HepG2 (cell line): ENCODE data around the gene ZNF227. TPM values are rescaled to one million over a fixed set of nuclear protein-coding genes. Genes with fewer than 3 reads are reported as not detected.

Source experiments
- CHD2 ChIP-seq: IDR thresholded peaks from 2 replicates; pipeline ENCODE4 v1.6.1; 2011; ENCODE audit warnings: low read depth, low read length, improper control_type of control experiment
- DBP ChIP-seq: sonication (generic); formaldehyde crosslinking; IDR thresholded peaks from 2 replicates; pipeline ENCODE4 v1.4.0; 2020; ENCODE audit warnings: missing genetic modification reagents; ENCODE audit errors: not compliant biosample characterization
- FOXO1 ChIP-seq: sonication (generic); formaldehyde crosslinking; IDR thresholded peaks from 2 replicates; pipeline ENCODE4 v1.4.0; 2020; ENCODE audit warnings: missing genetic modification reagents
- NFE2L2 ChIP-seq: fragments of 150-350 bp; IDR thresholded peaks from 2 replicates; pipeline ENCODE4 v1.6.1; 2014; ENCODE audit warnings: low read length
- TBX2 ChIP-seq: sonication (generic); formaldehyde crosslinking; IDR thresholded peaks from 2 replicates; pipeline ENCODE4 v1.5.0; 2020; ENCODE audit warnings: missing genetic modification reagents, mild to moderate bottlenecking, borderline replicate concordance
- ZNF224 ChIP-seq: sonication (generic); formaldehyde crosslinking; IDR thresholded peaks from 2 replicates; pipeline ENCODE4 v1.5.0; 2020; ENCODE audit warnings: mild to moderate bottlenecking, missing genetic modification reagents
- ZNF407 ChIP-seq: sonication (generic); formaldehyde crosslinking; IDR thresholded peaks from one replicate; pipeline ENCODE4 v1.5.1; 2020; ENCODE audit warnings: mild to moderate bottlenecking, missing genetic modification reagents; ENCODE audit errors: not compliant biosample characterization
- polyA plus RNA-seq, 8 experiments: library from polyadenylated mRNA; depleted of rRNA in 3 of 8; stranded (reverse) in 7 of 8; unstranded in 1 of 8; fragments of >200 nt; fragmentation: Illumina TruSeq in 4 of 8; extraction: Trizol in 4 of 8; gene quantifications; 2 replicates each; pipeline versions ENCODE4 v1.2.1 to v1.2.3, GENCODE V29; 2011 to 2016; ENCODE audit warnings: low read depth in 4 of 8, missing spikeins in 1 of 8, mixed read lengths in 1 of 8; ENCODE audit not compliant: insufficient read depth in 1 of 8
- total RNA-seq, 5 experiments: library from RNA; depleted of rRNA; stranded (reverse); fragments of >200 nt; fragmentation: Illumina TruSeq; extraction: Trizol; gene quantifications; 2 replicates each; pipeline ENCODE4 v1.2.3, GENCODE V29; 2016; ENCODE audit warnings: low read depth in 1 of 5
- TF ChIP-seq, protein P1 (sequence below): sonication (generic); formaldehyde crosslinking; IDR thresholded peaks from 2 replicates; pipeline ENCODE4 v1.5.0; 2020; ENCODE audit warnings: missing genetic modification reagents

Gene ZNF227
- total and polyA plus RNA-seq, 2 of the 13 experiments (the other 11 are each of a cell fraction or from before 2014, with no cell fraction given), result 3.1 to 16.8 TPM

DNA sequence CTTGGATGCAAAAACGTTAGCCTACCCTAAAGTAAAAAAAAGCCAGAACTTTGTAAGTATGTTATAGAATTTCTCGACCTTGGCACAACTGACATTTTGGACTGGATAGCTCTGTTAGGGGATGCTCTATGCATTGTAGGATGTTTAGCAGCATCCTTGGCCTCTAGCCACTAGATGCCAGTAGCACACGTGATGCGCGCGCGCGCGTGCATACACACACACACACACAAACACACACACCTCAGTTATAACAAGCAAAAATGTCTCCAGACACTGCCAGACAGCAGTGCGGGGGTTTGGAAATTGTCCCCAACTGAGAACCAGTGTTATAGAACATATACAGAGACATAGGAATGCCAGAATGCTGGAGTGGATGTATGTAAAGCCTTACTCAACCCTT is 30.2 kb upstream of the ZNF227 start (continued):
- TF ChIP-seq DBP (CRISPR knock-in tag), result no peak
- TF ChIP-seq FOXO1, result no peak
- no peak for TF ChIP-seq NFE2L2
- TF ChIP-seq ZNF224 (CRISPR knock-in tag), result no peak
- no peak for TF ChIP-seq TBX2
- no peak for TF ChIP-seq CHD2
- TF ChIP-seq ZNF407 (CRISPR knock-in tag), result no peak
- TF ChIP-seq, protein P1, sequence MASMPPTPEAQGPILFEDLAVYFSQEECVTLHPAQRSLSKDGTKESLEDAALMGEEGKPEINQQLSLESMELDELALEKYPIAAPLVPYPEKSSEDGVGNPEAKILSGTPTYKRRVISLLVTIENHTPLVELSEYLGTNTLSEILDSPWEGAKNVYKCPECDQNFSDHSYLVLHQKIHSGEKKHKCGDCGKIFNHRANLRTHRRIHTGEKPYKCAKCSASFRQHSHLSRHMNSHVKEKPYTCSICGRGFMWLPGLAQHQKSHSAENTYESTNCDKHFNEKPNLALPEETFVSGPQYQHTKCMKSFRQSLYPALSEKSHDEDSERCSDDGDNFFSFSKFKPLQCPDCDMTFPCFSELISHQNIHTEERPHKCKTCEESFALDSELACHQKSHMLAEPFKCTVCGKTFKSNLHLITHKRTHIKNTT, result no peak
